GM19397 (cell line): Measurements from ENCODE around the gene STK35.
"Not testable (repeated sequence)": the region's sequence is repeated elsewhere in the genome, so short reads cannot be mapped to it uniquely, and the experiment has no call there.

Experiments
- ATAC-seq: cut with Tn5 transposase; IDR thresholded peaks from one replicate; pipeline ENCODE4 v1.9.1; 2021; ENCODE audit warnings: mild to moderate bottlenecking, moderate library complexity; ENCODE audit not compliant: unreplicated experiment

The STK35 gene

GRCh38 chr20:2179949-2180348, 78.3 kb downstream of the STK35 start:
- ATAC-seq = no peak

GRCh38 chr20:2183381-2183780, 81.8 kb downstream of the STK35 start:
- ATAC-seq = no peak

- ATAC-seq = not testable (repeated sequence)
These were observed 83.3 kb downstream of the STK35 start for GRCh38 chr20:2184933-2185332.

- no peak for ATAC-seq
These were observed 94.0 kb downstream of the STK35 start for GRCh38 chr20:2195614-2196013.

GRCh38 chr20:2197166-2197565, 95.5 kb downstream of the STK35 start:
- no peak for ATAC-seq
